WTC11 (cell line): Measurements from ENCODE around the gene IL5RA. TPM values are rescaled to one million over a fixed set of nuclear protein-coding genes. Genes with fewer than 3 reads are reported as not detected.

Experiments
- CDX4 ChIP-seq: fragments of 250-450 bp; sonication (Bioruptor Pico); IDR thresholded peaks from 2 replicates; pipeline ENCODE4 v1.9.0; 2021; ENCODE audit warnings: moderate library complexity, mild to moderate bottlenecking, inconsistent platforms, borderline replicate concordance
- CREB1 ChIP-seq: sonication (generic); formaldehyde crosslinking; IDR thresholded peaks from 2 replicates; pipeline ENCODE4 v1.8.0; 2023; ENCODE audit warnings: mild to moderate bottlenecking, missing genetic modification reagents
- FOXJ3 ChIP-seq: sonication (generic); formaldehyde crosslinking; IDR thresholded peaks from 2 replicates; pipeline ENCODE4 v1.9.0; 2021; ENCODE audit warnings: missing genetic modification reagents, mild to moderate bottlenecking, borderline replicate concordance
- FOXK1 ChIP-seq: sonication (generic); formaldehyde crosslinking; IDR thresholded peaks from 2 replicates; pipeline ENCODE4 v1.8.0; 2022; ENCODE audit warnings: mild to moderate bottlenecking, moderate library complexity, missing genetic modification reagents
- FOXP1 ChIP-seq: sonication (generic); formaldehyde crosslinking; IDR thresholded peaks from 2 replicates; pipeline ENCODE4 v1.8.0; 2022; ENCODE audit warnings: missing genetic modification reagents, mild to moderate bottlenecking, moderate library complexity, borderline replicate concordance
- FOXP4 ChIP-seq: sonication (generic); formaldehyde crosslinking; IDR thresholded peaks from 2 replicates; pipeline ENCODE4 v1.8.0; 2022; ENCODE audit warnings: mild to moderate bottlenecking, missing genetic modification reagents
- GTF2I ChIP-seq: fragments of 250-450 bp; sonication (Bioruptor Pico); conservative IDR thresholded peaks from 2 replicates; pipeline ENCODE4 v1.4.0; 2021; ENCODE audit warnings: mild to moderate bottlenecking
- JAZF1 ChIP-seq: fragments of 250-450 bp; sonication (Bioruptor Pico); IDR thresholded peaks from 2 replicates; pipeline ENCODE4 v1.9.0; 2021; ENCODE audit warnings: moderate library complexity, mild to moderate bottlenecking, inconsistent platforms
- JUN ChIP-seq: sonication (generic); formaldehyde crosslinking; IDR thresholded peaks from 2 replicates; pipeline ENCODE4 v1.8.0; 2023; ENCODE audit warnings: mild to moderate bottlenecking, missing genetic modification reagents
- KAT7 ChIP-seq: sonication (generic); formaldehyde crosslinking; IDR thresholded peaks from 2 replicates; pipeline ENCODE4 v1.8.1; 2023; ENCODE audit warnings: missing genetic modification reagents, mild to moderate bottlenecking, borderline replicate concordance
- NR2C2 ChIP-seq: sonication (generic); formaldehyde crosslinking; IDR thresholded peaks from 2 replicates; pipeline ENCODE4 v1.8.0; 2022; ENCODE audit warnings: mild to moderate bottlenecking, missing genetic modification reagents
- RELA ChIP-seq: sonication (generic); formaldehyde crosslinking; IDR thresholded peaks from 2 replicates; pipeline ENCODE4 v1.8.1; 2022; ENCODE audit warnings: missing genetic modification reagents, mild to moderate bottlenecking, borderline replicate concordance
- SP1 ChIP-seq: sonication (generic); formaldehyde crosslinking; conservative IDR thresholded peaks from 2 replicates; pipeline ENCODE4 v1.8.1; 2022; ENCODE audit warnings: missing genetic modification reagents
- TEAD1 ChIP-seq: sonication (generic); formaldehyde crosslinking; IDR thresholded peaks from 2 replicates; pipeline ENCODE4 v1.8.0; 2022; ENCODE audit warnings: mild to moderate bottlenecking, missing genetic modification reagents
- TEAD4 ChIP-seq: sonication (generic); formaldehyde crosslinking; IDR thresholded peaks from 2 replicates; pipeline ENCODE4 v1.8.0; 2022; ENCODE audit warnings: mild to moderate bottlenecking, missing genetic modification reagents
- ZNF219 ChIP-seq: sonication (generic); formaldehyde crosslinking; IDR thresholded peaks from 2 replicates; pipeline ENCODE4 v1.8.0; 2023; ENCODE audit warnings: missing genetic modification reagents, mild to moderate bottlenecking, borderline replicate concordance
- ZNF263 ChIP-seq: sonication (generic); formaldehyde crosslinking; IDR thresholded peaks from 2 replicates; pipeline ENCODE4 v1.8.1; 2022; ENCODE audit warnings: low read depth, mild to moderate bottlenecking, moderate library complexity, missing genetic modification reagents
- ZNF416 ChIP-seq: fragments of 250-450 bp; sonication (Bioruptor Pico); IDR thresholded peaks from 2 replicates; pipeline ENCODE4 v1.9.0; 2021; ENCODE audit warnings: mild to moderate bottlenecking, inconsistent platforms
- ZNF671 ChIP-seq: fragments of 250-450 bp; sonication (Bioruptor Pico); IDR thresholded peaks from 2 replicates; pipeline ENCODE4 v1.8.0; 2021; ENCODE audit warnings: mild to moderate bottlenecking
- total RNA-seq: library from RNA; stranded (reverse); gene quantifications from 3 replicates; pipeline ENCODE4 v1.2.3, GENCODE V29; 2021
- TF ChIP-seq, protein P1 (sequence below): sonication (generic); formaldehyde crosslinking; IDR thresholded peaks from 2 replicates; pipeline ENCODE4 v1.8.0; 2022; ENCODE audit warnings: mild to moderate bottlenecking, missing genetic modification reagents
- TF ChIP-seq, protein P2 (sequence below): sonication (generic); formaldehyde crosslinking; IDR thresholded peaks from 2 replicates; pipeline ENCODE4 v1.8.1; 2022; ENCODE audit warnings: missing genetic modification reagents, borderline replicate concordance
- TF ChIP-seq, protein P3 (sequence below): fragments of 250-450 bp; sonication (Bioruptor Pico); IDR thresholded peaks from 2 replicates; pipeline ENCODE4 v1.9.0; 2021; ENCODE audit warnings: mild to moderate bottlenecking
- TF ChIP-seq, protein P4 (sequence below): sonication (generic); formaldehyde crosslinking; IDR thresholded peaks from 2 replicates; pipeline ENCODE4 v1.8.1; 2023; ENCODE audit warnings: mild to moderate bottlenecking, missing genetic modification reagents, moderate library complexity
- TF ChIP-seq, protein P5 (sequence below): sonication (generic); formaldehyde crosslinking; IDR thresholded peaks from 2 replicates; pipeline ENCODE4 v1.8.1; 2022; ENCODE audit warnings: mild to moderate bottlenecking, missing genetic modification reagents, moderate library complexity, borderline replicate concordance
- TF ChIP-seq, protein P6 (sequence below): sonication (generic); formaldehyde crosslinking; IDR thresholded peaks from 2 replicates; pipeline ENCODE4 v1.8.0; 2023; ENCODE audit warnings: mild to moderate bottlenecking, missing genetic modification reagents
- TF ChIP-seq, protein P7 (sequence below): sonication (generic); formaldehyde crosslinking; IDR thresholded peaks from 2 replicates; pipeline ENCODE4 v1.8.0; 2022; ENCODE audit warnings: mild to moderate bottlenecking, missing genetic modification reagents

Gene IL5RA
- total RNA-seq, 1 experiment from 2014 or later = not detected

- TF ChIP-seq, protein P1, sequence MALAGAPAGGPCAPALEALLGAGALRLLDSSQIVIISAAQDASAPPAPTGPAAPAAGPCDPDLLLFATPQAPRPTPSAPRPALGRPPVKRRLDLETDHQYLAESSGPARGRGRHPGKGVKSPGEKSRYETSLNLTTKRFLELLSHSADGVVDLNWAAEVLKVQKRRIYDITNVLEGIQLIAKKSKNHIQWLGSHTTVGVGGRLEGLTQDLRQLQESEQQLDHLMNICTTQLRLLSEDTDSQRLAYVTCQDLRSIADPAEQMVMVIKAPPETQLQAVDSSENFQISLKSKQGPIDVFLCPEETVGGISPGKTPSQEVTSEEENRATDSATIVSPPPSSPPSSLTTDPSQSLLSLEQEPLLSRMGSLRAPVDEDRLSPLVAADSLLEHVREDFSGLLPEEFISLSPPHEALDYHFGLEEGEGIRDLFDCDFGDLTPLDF (CRISPR knock-in tag) = 0 out of 2 replicates have a peak, but pooled peaks have one; percentile 14
- TF ChIP-seq ZNF263 (no peak), ZNF219 (CRISPR knock-in tag) (0 out of 2 replicates have a peak, but pooled peaks have one; percentile 51), TEAD4 (CRISPR knock-in tag) (0 out of 2 replicates have a peak, but pooled peaks have one; percentile 36), ZNF416 (CRISPR knock-in tag) (0 out of 2 replicates have a peak, but pooled peaks have one; percentile 31), FOXJ3 (CRISPR knock-in tag) (no peak), FOXK1 (CRISPR knock-in tag) (peak; percentile 86), ZNF671 (CRISPR knock-in tag) (no peak), FOXP4 (CRISPR knock-in tag) (peak; percentile 43; the same call in 1 of the 2 replicates), CDX4 (CRISPR knock-in tag) (no peak), FOXP1 (CRISPR knock-in tag) (0 out of 2 replicates have a peak, but pooled peaks have one; percentile 23), JUN (CRISPR knock-in tag) (peak; percentile 72), NR2C2 (0 out of 2 replicates have a peak, but pooled peaks have one; percentile 10), SP1 (CRISPR knock-in tag) (peak; percentile 78), TEAD1 (CRISPR knock-in tag) (0 out of 2 replicates have a peak, but pooled peaks have one; percentile 36), GTF2I (CRISPR knock-in tag) (no peak), JAZF1 (no peak), CREB1 (CRISPR knock-in tag) (peak; percentile 56; the same call in 1 of the 2 replicates), KAT7 (peak; percentile 78), RELA (CRISPR knock-in tag) (peak; percentile 86; the same call in 1 of the 2 replicates)
- TF ChIP-seq, protein P2, sequence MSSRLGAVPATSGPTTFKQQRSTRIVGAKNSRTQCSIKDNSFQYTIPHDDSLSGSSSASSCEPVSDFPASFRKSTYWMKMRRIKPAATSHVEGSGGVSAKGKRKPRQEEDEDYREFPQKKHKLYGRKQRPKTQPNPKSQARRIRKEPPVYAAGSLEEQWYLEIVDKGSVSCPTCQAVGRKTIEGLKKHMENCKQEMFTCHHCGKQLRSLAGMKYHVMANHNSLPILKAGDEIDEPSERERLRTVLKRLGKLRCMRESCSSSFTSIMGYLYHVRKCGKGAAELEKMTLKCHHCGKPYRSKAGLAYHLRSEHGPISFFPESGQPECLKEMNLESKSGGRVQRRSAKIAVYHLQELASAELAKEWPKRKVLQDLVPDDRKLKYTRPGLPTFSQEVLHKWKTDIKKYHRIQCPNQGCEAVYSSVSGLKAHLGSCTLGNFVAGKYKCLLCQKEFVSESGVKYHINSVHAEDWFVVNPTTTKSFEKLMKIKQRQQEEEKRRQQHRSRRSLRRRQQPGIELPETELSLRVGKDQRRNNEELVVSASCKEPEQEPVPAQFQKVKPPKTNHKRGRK (CRISPR knock-in tag) = no peak
- TF ChIP-seq, protein P3, sequence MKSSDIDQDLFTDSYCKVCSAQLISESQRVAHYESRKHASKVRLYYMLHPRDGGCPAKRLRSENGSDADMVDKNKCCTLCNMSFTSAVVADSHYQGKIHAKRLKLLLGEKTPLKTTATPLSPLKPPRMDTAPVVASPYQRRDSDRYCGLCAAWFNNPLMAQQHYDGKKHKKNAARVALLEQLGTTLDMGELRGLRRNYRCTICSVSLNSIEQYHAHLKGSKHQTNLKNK (CRISPR knock-in tag) = no peak
- TF ChIP-seq, protein P4, sequence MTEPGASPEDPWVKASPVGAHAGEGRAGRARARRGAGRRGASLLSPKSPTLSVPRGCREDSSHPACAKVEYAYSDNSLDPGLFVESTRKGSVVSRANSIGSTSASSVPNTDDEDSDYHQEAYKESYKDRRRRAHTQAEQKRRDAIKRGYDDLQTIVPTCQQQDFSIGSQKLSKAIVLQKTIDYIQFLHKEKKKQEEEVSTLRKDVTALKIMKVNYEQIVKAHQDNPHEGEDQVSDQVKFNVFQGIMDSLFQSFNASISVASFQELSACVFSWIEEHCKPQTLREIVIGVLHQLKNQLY (CRISPR knock-in tag) = no peak
- TF ChIP-seq, protein P5, sequence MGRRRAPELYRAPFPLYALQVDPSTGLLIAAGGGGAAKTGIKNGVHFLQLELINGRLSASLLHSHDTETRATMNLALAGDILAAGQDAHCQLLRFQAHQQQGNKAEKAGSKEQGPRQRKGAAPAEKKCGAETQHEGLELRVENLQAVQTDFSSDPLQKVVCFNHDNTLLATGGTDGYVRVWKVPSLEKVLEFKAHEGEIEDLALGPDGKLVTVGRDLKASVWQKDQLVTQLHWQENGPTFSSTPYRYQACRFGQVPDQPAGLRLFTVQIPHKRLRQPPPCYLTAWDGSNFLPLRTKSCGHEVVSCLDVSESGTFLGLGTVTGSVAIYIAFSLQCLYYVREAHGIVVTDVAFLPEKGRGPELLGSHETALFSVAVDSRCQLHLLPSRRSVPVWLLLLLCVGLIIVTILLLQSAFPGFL (CRISPR knock-in tag) = 0 out of 2 replicates have a peak, but pooled peaks have one; percentile 22
- TF ChIP-seq, protein P6, sequence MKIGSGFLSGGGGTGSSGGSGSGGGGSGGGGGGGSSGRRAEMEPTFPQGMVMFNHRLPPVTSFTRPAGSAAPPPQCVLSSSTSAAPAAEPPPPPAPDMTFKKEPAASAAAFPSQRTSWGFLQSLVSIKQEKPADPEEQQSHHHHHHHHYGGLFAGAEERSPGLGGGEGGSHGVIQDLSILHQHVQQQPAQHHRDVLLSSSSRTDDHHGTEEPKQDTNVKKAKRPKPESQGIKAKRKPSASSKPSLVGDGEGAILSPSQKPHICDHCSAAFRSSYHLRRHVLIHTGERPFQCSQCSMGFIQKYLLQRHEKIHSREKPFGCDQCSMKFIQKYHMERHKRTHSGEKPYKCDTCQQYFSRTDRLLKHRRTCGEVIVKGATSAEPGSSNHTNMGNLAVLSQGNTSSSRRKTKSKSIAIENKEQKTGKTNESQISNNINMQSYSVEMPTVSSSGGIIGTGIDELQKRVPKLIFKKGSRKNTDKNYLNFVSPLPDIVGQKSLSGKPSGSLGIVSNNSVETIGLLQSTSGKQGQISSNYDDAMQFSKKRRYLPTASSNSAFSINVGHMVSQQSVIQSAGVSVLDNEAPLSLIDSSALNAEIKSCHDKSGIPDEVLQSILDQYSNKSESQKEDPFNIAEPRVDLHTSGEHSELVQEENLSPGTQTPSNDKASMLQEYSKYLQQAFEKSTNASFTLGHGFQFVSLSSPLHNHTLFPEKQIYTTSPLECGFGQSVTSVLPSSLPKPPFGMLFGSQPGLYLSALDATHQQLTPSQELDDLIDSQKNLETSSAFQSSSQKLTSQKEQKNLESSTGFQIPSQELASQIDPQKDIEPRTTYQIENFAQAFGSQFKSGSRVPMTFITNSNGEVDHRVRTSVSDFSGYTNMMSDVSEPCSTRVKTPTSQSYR (CRISPR knock-in tag) = peak; percentile 25; the same call in 1 of the 2 replicates
- TF ChIP-seq, protein P7, sequence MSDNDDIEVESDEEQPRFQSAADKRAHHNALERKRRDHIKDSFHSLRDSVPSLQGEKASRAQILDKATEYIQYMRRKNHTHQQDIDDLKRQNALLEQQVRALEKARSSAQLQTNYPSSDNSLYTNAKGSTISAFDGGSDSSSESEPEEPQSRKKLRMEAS (CRISPR knock-in tag) = peak; percentile 94
Observed at GRCh38 chr3:3126477-3127431, 16.6 kb upstream of the IL5RA start, which contains the start of gene TRNT1 (continued).
